Gastrocnemius medialis (tissue), 4 donors: Measurements from ENCODE around the gene TRIO. TPM values are rescaled to one million over a fixed set of nuclear protein-coding genes. Genes with fewer than 3 reads are reported as not detected.

ENCODE experiments used
- ATAC-seq, 2 donors: fragments of 150-250 bp; one replicate each; pipeline ENCODE4 v1.9.1; 2016
- DNase-seq, 2 donors: peaks; one replicate each; pipeline ENCODE4 v3.0.0-alpha.2; 2019
- H3K27ac ChIP-seq, 4 donors: fragments of 200-600 bp; sonication (generic); 1 replicate in 1 of 4; 2 replicates in 3 of 4; pipeline ENCODE4 v1.5.1; 2016 to 2018; ENCODE audit warnings: mild to moderate bottlenecking in 2 of 4, moderate library complexity in 1 of 4
- H3K27me3 ChIP-seq, 3 donors: fragments of 200-600 bp; sonication (generic) in 2 of 3; 1 replicate in 1 of 3; 2 replicates in 2 of 3; pipeline versions ENCODE4 v1.5.1 to v1.6.0; 2016 to 2019; ENCODE audit warnings: mild to moderate bottlenecking in 1 of 3, moderate library complexity in 1 of 3
- H3K36me3 ChIP-seq, 2 donors: fragments of 200-600 bp; sonication (generic) in 1 of 2; one replicate each; pipeline ENCODE4 v1.5.1; 2017 to 2018
- H3K4me1 ChIP-seq, 2 donors: fragments of 200-600 bp; sonication (generic) in 1 of 2; one replicate each; pipeline ENCODE4 v1.5.1; 2016 to 2017; ENCODE audit warnings: mild to moderate bottlenecking in 2 of 2
- H3K4me3 ChIP-seq, 4 donors: fragments of 200-600 bp; sonication (generic) in 3 of 4; 1 replicate in 1 of 4; 2 replicates in 3 of 4; pipeline ENCODE4 v1.5.1; 2016 to 2019; ENCODE audit warnings: mild to moderate bottlenecking in 2 of 4
- H3K9me3 ChIP-seq, 3 donors: fragments of 200-600 bp; sonication (generic) in 2 of 3; 1 replicate in 1 of 3; 2 replicates in 2 of 3; pipeline ENCODE4 v1.5.1; 2016 to 2019
- POLR2A ChIP-seq, 2 donors: fragments of 450-650 bp; IDR thresholded peaks; one replicate each; pipeline ENCODE4 v1.6.1; 2017; ENCODE audit warnings: antibody characterized with exemption in 2 of 2, mild to moderate bottlenecking in 2 of 2, moderate library complexity in 2 of 2
- in situ Hi-C, 4 donors: fragments of 200-750 bp; cut with MboI; loops; one replicate each; pipeline versions ENCODE4 v1.15.0 to v1.8.0; 2017; ENCODE audit warnings: low sequenced_read_pairs in 4 of 4
- intact Hi-C: fragments of 100-400 bp; cut with DNase I; formaldehyde crosslinking; loops from one replicate; pipeline ENCODE4 v1.15.1; 2023; ENCODE audit warnings: low total_unique reads
- total RNA-seq, 4 donors: library from RNA; depleted of rRNA; stranded (reverse); fragments of >200 nt; gene quantifications; one replicate each; pipeline versions ENCODE4 v1.1.0 to v1.2.3, GENCODE V29; 2016
- TF ChIP-seq, protein P1 (sequence below), 5 experiments: fragments of 450-650 bp in 3 of 5; fragments of 200-600 bp in 2 of 5; sonication (generic) in 2 of 5; IDR thresholded peaks in 4 of 5; conservative IDR thresholded peaks in 1 of 5; 1 replicate in 4 of 5; 2 replicates in 1 of 5; pipeline ENCODE4 v1.5.1; 2016 to 2019; ENCODE audit warnings: antibody characterized with exemption in 5 of 5, mild to moderate bottlenecking in 3 of 5, moderate library complexity in 3 of 5

TRIO gene
- total RNA-seq, 4 donors from 2014 or later, result 31.5 to 57.5 (median 50.4) TPM

DNA sequence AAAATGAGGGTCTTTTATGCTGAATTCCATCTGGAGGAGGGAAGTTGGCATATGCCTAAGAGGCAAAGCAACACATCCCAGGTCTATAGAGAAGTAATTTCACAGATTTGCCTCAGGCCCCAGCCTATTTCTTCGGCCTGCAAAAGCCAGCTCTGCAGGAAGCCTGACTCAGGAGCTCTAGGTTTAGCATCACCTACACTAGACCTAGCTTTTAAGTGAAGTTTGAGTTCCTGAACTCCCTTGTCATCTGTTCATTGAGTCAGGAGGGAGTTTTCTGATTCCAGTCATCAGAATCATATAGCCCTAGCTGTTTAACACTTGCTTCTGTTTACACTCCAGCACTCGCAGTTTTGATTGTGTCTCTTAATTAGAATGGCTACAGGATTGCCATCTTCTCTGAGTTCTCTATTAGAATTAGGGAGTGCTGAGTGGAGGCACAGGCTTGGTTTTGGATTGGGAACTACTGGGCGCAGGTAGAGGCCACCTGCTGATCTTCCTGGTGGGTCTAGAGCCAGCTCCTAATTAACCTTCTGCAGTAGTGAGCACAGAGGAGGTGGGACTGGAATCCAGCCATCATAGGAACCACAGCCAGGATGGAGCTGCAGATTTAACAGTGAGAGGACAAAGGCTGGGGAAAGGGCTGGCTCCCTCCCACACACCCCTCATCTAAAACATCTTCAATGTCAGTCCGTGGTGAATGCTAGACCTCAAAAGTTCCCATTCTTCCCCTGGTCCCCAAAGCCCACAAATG lies 179.5 kb downstream of the TRIO start:
- peaks cover 0 to 8% of the 10 kb centered on the region in 2 donors for H3K4me1 ChIP-seq
- no peaks in the 10 kb centered on the region for H3K9me3 ChIP-seq
- intact Hi-C loops, result no loop called here
- H3K4me3 ChIP-seq, result no peak overlapping the region
- TF ChIP-seq POLR2A (IDR thresholded peaks at IDR 0.05), result no peak
- TF ChIP-seq, protein P1, sequence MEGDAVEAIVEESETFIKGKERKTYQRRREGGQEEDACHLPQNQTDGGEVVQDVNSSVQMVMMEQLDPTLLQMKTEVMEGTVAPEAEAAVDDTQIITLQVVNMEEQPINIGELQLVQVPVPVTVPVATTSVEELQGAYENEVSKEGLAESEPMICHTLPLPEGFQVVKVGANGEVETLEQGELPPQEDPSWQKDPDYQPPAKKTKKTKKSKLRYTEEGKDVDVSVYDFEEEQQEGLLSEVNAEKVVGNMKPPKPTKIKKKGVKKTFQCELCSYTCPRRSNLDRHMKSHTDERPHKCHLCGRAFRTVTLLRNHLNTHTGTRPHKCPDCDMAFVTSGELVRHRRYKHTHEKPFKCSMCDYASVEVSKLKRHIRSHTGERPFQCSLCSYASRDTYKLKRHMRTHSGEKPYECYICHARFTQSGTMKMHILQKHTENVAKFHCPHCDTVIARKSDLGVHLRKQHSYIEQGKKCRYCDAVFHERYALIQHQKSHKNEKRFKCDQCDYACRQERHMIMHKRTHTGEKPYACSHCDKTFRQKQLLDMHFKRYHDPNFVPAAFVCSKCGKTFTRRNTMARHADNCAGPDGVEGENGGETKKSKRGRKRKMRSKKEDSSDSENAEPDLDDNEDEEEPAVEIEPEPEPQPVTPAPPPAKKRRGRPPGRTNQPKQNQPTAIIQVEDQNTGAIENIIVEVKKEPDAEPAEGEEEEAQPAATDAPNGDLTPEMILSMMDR (IDR thresholded peaks at IDR 0.05 in 4 of 5, conservative IDR thresholded peaks at IDR 0.05 in 1 of 5), result no peak
- peaks cover 0 to 13% of the 10 kb centered on the region in 2 donors for H3K36me3 ChIP-seq
- DNase-seq (no peak), ATAC-seq (no peak)
- H3K27me3 ChIP-seq, result no peaks in the 10 kb centered on the region
- in situ Hi-C loops, result no loop called here
- no peak overlapping the region for H3K27ac ChIP-seq

DNA sequence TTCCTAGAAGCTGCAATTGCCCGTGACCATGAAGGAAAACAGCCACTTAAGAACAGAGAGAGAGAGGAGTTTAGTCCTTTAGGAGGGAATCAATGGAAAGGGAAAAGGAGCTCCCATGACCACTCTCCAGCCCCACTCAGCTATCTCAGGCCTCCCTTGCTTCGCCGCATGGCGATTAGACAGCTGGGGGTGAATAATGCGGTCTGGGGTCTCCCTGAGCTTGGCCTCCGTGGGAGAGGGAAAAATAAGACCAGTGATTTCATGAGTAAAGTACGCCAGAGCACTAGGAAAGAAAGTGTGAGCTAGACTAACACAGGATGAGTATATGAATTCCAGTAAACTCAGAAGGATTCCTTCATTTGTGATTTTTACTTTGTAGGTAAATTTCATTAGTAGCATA lies 180.3 kb downstream of the TRIO start:
- Histone ChIP-seq H3K4me1 (peaks cover 0 to 8% of the 10 kb centered on the region in 2 donors), H3K4me3 (no peak overlapping the region), H3K27ac (no peak overlapping the region), H3K27me3 (no peaks in the 10 kb centered on the region), H3K36me3 (peaks cover 0 to 12% of the 10 kb centered on the region in 2 donors), H3K9me3 (no peaks in the 10 kb centered on the region)
- no peak for DNase-seq
- in situ Hi-C loops, result no loop called here
- no peak for ATAC-seq
- TF ChIP-seq, protein P1 (IDR thresholded peaks at IDR 0.05 in 4 of 5, conservative IDR thresholded peaks at IDR 0.05 in 1 of 5), result no peak
- TF ChIP-seq POLR2A (IDR thresholded peaks at IDR 0.05), result no peak
- intact Hi-C loops, result no loop called here

DNA sequence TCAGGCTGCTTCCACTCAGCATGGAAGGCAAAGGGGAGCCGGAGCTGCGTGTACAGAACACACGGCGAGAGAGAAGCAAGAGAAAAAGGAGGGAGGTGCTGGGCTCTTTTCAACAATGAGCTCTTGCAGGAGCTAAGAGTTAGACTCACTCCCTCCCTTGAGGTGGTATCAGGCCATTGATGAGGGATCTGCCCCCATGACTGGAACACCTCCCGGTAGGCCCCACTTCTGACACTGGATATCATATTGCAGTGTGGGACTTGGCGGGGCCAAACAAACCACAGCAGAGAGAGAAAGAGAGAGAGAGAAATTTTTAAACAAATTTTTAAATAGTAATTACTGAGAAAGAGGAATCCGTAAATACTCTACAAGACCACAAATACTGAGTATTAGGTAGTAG lies 182.2 kb downstream of the TRIO start:
- intact Hi-C loops, result no loop called here

DNA sequence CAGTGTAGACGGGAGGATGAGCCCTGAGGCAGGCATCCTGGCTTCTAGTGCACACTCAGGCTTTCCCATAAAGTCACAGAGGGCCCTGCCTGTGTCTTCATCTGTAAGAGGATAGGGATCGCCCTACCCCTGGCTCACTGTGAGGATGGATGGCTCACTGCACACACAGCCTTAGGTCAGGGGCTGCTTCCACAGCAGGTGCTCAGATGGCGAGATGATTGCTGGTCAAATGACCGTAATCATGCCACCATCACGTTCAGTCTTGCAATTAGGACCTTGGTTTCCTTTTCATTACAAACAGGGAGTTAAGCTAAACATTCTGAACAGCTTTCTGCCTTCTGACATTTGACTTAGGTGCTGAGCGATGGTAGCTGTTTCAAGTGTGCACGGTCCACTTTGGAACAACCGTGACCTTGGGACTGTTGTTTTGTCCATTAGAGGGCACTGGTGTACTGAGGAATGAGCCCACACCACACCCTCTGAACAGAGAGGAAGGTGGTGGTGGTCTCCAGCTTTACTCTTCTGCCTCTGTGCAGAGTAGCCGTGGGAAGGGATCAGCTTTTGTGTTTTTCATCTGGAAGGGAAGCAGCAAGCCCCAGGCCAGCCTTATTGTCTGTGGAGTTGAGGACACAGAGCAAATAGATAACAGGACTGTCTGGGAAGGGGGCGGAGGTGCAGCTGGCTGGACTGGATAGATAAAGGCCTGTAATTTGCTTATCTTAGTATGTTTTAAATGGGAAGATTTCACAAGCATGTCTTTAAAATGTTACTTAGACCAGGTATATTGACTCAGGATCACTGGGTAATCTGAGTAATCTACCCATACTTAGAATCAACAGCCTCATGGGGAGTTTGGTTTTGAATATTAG lies 183.1 kb downstream of the TRIO start:
- ATAC-seq (peak in 1 of 2 donors; percentile 55), DNase-seq (no peak)
- intact Hi-C loops, result no loop called here
- Histone ChIP-seq H3K27me3 (no peaks in the 10 kb centered on the region), H3K4me1 (peaks cover 0 to 8% of the 10 kb centered on the region in 2 donors), H3K27ac (no peak overlapping the region), H3K4me3 (no peak overlapping the region), H3K9me3 (no peaks in the 10 kb centered on the region), H3K36me3 (peaks cover 0 to 8% of the 10 kb centered on the region in 2 donors)
- in situ Hi-C loops, result no loop called here
- TF ChIP-seq POLR2A (IDR thresholded peaks at IDR 0.05), result no peak
- TF ChIP-seq, protein P1 (IDR thresholded peaks at IDR 0.05 in 4 of 5, conservative IDR thresholded peaks at IDR 0.05 in 1 of 5), result peak in 1 of 5 experiments; percentile 39

More for the DNA sequence above, 182.2 kb downstream of the TRIO start:
- Histone ChIP-seq H3K36me3 (peaks cover 0 to 8% of the 10 kb centered on the region in 2 donors), H3K27ac (no peak overlapping the region), H3K9me3 (no peaks in the 10 kb centered on the region), H3K27me3 (no peaks in the 10 kb centered on the region), H3K4me3 (no peak overlapping the region), H3K4me1 (peaks cover 0 to 8% of the 10 kb centered on the region in 2 donors)
- in situ Hi-C loops, result no loop called here
- no peak for DNase-seq
- TF ChIP-seq, protein P1 (IDR thresholded peaks at IDR 0.05 in 4 of 5, conservative IDR thresholded peaks at IDR 0.05 in 1 of 5), result no peak
- no peak for TF ChIP-seq POLR2A (IDR thresholded peaks at IDR 0.05)
- peak in 1 of 2 donors; percentile 46 for ATAC-seq
